Measurements from ENCODE around the gene PRORP. TPM values are rescaled to one million over a fixed set of nuclear protein-coding genes. Genes with fewer than 3 reads are reported as not detected.

PRORP gene
- total and polyA plus RNA-seq, 2 of the 8 experiments (the other 6 are each of a cell fraction or from before 2014, with no cell fraction given), result 30.0 to 44.8 TPM

DNA sequence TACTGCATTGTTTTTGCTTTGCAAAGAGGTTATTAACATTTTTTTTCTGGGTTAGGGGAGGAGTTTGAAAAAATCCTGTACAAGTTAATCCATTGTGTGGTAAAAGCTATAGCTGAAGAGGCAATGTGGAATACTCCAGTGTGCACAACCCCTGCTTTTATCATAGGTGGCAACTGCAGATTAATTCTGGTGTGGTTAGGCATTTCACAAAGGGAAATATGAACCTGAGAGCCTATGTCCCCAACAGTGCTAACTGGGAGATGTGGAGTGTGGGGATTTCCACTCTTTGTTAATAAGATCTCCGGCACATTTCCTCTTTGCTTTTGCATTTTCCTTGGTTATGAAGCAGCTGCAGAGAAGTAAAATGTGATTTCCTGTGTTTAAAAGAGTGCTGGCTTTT is 33.6 kb downstream of the PRORP start:
- Histone ChIP-seq H3K79me2 (ENCODE audit: control insufficient read depth in 1 of 2, insufficient read depth in 2 of 2, low read length in 2 of 2) (no peaks in the 10 kb centered on the region), H3K9me3 (ENCODE audit: insufficient read depth in 2 of 2, low read depth in 1 of 2, low read length in 1 of 2) (peaks cover 0 to 11% of the 10 kb centered on the region in 2 experiments; a peak in 1 of 4 replicates), H4K91ac (replicated peaks; ENCODE audit: insufficient read length, low read length) (no peak overlapping the region), H3K4me3 (ENCODE audit: extremely low read depth in 1 of 4, insufficient read depth in 2 of 4, low read depth in 3 of 4, low read length in 4 of 4) (no peak overlapping the region), H3K4me1 (replicated peaks in 1 of 4; ENCODE audit: control insufficient read depth in 3 of 4, insufficient read depth in 4 of 4, low read length in 3 of 4) (peaks cover 0 to 4% (median 0%) of the 10 kb centered on the region in 4 experiments; a peak in 3 of 7 replicates), H4K5ac (ENCODE audit: insufficient read length, low read depth, low read length) (no peak overlapping the region), H3K56ac (replicated peaks; ENCODE audit: insufficient read length, low read depth, low read length) (no peak overlapping the region), H2BK12ac (ENCODE audit: low read depth, low read length) (no peak overlapping the region), H3K36me3 (ENCODE audit: control insufficient read depth in 2 of 4, insufficient read depth in 4 of 4, low read length in 3 of 4) (peaks cover 0 to 5% (median 2%) of the 10 kb centered on the region in 4 experiments; a peak in 2 of 8 replicates), H2BK120ac (replicated peaks; ENCODE audit: low read depth, low read length) (no peak overlapping the region), H3K27me3 (replicated peaks in 1 of 4; ENCODE audit: control insufficient read depth in 3 of 4, extremely low read depth in 1 of 4, insufficient read depth in 3 of 4, low read length in 3 of 4) (no peaks in the 10 kb centered on the region), H3K23me2 (ENCODE audit: low read depth, low read length) (no peaks in the 10 kb centered on the region; the same call in 1 of the 2 replicates), H2BK15ac (ENCODE audit: low read length) (no peak overlapping the region), H3K23ac (ENCODE audit: insufficient read length) (no peak overlapping the region), H3K27ac (ENCODE audit: low read depth, low read length) (no peak overlapping the region), H4K8ac (ENCODE audit: extremely low read depth, insufficient read depth, low read length) (no peak overlapping the region), H2AFZ (ENCODE audit: low read length) (no peak overlapping the region), H3K14ac (ENCODE audit: insufficient read length) (no peak overlapping the region), H3K4me2 (ENCODE audit: insufficient read depth in 1 of 2, low read depth in 2 of 2, low read length in 2 of 2) (no peak overlapping the region), H2AK5ac (ENCODE audit: low read depth, low read length) (no peak overlapping the region), H2BK5ac (ENCODE audit: low read depth, low read length) (no peak overlapping the region; the same call in 1 of the 2 replicates), H2BK20ac (ENCODE audit: low read length) (no peak overlapping the region), H3K18ac (ENCODE audit: extremely low read depth, low read length) (no peak overlapping the region), H4K20me1 (replicated peaks in 1 of 2; ENCODE audit: control insufficient read depth in 1 of 2, insufficient read depth in 2 of 2, low read length in 2 of 2) (no peaks in the 10 kb centered on the region), H3K9ac (replicated peaks in 1 of 4; ENCODE audit: extremely low read depth in 1 of 4, low read depth in 3 of 4, low read length in 3 of 4) (no peak overlapping the region), H3K79me1 (ENCODE audit: low read depth, low read length) (no peaks in the 10 kb centered on the region; the same call in 1 of the 2 replicates), H3K4ac (replicated peaks; ENCODE audit: insufficient read length, low read depth, low read length) (no peak overlapping the region)
- CTCF ChIA-PET (ENCODE audit: partially characterized antibody), result interaction anchor here (5.2 kb wide), 1 partner anchor 14 kb away, joined by 26 read pairs; no protein-coding TSS in a partner anchor
- POLR2A ChIA-PET (ENCODE audit: partially characterized antibody), result interaction anchor here (1.0 kb wide), 1 partner anchor 34 kb away, joined by 3 read pairs; the partner anchor contains the start of gene PPP2R3C
- DNase-seq (ENCODE audit: low read depth in 1 of 2, low spot score in 2 of 2), result no peak
- WGBS, 2 experiments (ENCODE audit: extremely low coverage in 1 of 2, insufficient coverage in 1 of 2, insufficient read length in 1 of 2, insufficient replicate concordance in 2 of 2, low coverage in 1 of 2, low lambda C conversion rate in 2 of 2, missing lambda C conversion rate in 1 of 2), result 65% methylated on average over 1 of the region's 1 CpG; no CpG with 5 or more reads in 1 of the 2 experiments
- no peak for FAIRE-seq
- TF ChIP-seq NRF1 (IDR thresholded peaks at IDR 0.05; ENCODE audit: low read depth, low read length), result no peak
- no peak for TF ChIP-seq ASH2L (IDR thresholded peaks at IDR 0.05; ENCODE audit: low read length)
- no peak for TF ChIP-seq ZNF274 (IDR thresholded peaks at IDR 0.05; ENCODE audit: borderline replicate concordance, extremely low read depth, low read length)
- no peak for TF ChIP-seq HDAC2 (IDR thresholded peaks at IDR 0.05; ENCODE audit: borderline replicate concordance in 1 of 2, low read depth in 2 of 2, low read length in 2 of 2)
- TF ChIP-seq SIX5 (IDR thresholded peaks at IDR 0.05; ENCODE audit: low read depth, low read length), result no peak
- no peak for TF ChIP-seq SP2 (IDR thresholded peaks at IDR 0.05; ENCODE audit: low read length)
- TF ChIP-seq, protein P1, sequence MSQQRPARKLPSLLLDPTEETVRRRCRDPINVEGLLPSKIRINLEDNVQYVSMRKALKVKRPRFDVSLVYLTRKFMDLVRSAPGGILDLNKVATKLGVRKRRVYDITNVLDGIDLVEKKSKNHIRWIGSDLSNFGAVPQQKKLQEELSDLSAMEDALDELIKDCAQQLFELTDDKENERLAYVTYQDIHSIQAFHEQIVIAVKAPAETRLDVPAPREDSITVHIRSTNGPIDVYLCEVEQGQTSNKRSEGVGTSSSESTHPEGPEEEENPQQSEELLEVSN (IDR thresholded peaks at IDR 0.05), result no peak
- no peak for TF ChIP-seq SP1 (IDR thresholded peaks at IDR 0.05; ENCODE audit: low read depth, low read length)
- no peak for TF ChIP-seq RBBP5 (IDR thresholded peaks at IDR 0.05; ENCODE audit: borderline replicate concordance, low read depth, low read length)
- no peak for TF ChIP-seq BACH1 (IDR thresholded peaks at IDR 0.05; ENCODE audit: low read length)
- TF ChIP-seq CEBPB (IDR thresholded peaks at IDR 0.05; ENCODE audit: low read depth, low read length), result no peak
- TF ChIP-seq TCF12 (IDR thresholded peaks at IDR 0.05; ENCODE audit: low read depth, low read length), result no peak
- TF ChIP-seq RFX5 (IDR thresholded peaks at IDR 0.05; ENCODE audit: borderline replicate concordance, low read depth, low read length), result no peak
- TF ChIP-seq CTBP2 (IDR thresholded peaks at IDR 0.05; ENCODE audit: borderline replicate concordance, insufficient read depth, insufficient read length, low read length), result no peak

All from H1 (cell line).